Measurements from ENCODE around the gene CENPF.
"Not testable (repeated sequence)": the region's sequence is repeated elsewhere in the genome, so short reads cannot be mapped to it uniquely, and the experiment has no call there.

CENPF gene

DNA sequence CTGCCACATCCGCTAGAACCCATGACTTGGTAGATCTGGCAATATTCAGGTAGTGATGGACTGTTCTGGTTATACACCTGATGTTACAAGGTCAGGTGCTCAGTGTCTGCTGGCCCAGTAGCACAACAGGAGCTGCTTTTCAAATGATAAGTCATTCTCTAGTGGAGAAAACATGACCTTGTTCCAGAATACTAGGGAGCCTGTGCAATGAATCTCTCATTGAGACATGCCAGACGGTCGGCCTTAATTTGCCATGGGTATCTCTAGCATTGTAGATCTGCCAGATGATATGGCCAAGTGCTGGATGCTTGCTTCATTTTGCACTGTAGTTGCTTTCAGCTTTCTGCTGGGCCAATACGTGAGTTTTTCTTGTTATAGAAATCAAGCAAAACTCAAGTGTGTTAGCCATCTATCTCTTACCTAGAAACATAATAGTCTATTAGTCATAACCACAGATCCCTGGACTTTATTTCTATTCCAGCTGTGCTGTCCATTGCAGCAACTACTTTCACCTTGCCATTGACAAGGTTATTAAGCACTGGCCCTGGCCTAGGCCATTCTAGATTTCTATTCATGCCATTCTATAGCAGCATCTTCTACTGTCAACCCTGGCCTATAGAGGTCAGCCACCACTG lies 13.9 kb upstream of the CENPF start:
- DNase-seq (ENCODE audit: extremely low spot score), result no peak
- TF ChIP-seq, protein P1, sequence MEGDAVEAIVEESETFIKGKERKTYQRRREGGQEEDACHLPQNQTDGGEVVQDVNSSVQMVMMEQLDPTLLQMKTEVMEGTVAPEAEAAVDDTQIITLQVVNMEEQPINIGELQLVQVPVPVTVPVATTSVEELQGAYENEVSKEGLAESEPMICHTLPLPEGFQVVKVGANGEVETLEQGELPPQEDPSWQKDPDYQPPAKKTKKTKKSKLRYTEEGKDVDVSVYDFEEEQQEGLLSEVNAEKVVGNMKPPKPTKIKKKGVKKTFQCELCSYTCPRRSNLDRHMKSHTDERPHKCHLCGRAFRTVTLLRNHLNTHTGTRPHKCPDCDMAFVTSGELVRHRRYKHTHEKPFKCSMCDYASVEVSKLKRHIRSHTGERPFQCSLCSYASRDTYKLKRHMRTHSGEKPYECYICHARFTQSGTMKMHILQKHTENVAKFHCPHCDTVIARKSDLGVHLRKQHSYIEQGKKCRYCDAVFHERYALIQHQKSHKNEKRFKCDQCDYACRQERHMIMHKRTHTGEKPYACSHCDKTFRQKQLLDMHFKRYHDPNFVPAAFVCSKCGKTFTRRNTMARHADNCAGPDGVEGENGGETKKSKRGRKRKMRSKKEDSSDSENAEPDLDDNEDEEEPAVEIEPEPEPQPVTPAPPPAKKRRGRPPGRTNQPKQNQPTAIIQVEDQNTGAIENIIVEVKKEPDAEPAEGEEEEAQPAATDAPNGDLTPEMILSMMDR (IDR thresholded peaks at IDR 0.05; ENCODE audit: control extremely low read depth, extremely low read depth, low read depth, missing control alignments), result no peak
- ChIA-PET CTCF (interaction anchor here (11.8 to 12.2 kb wide), 2 partner anchors 19 to 258 kb away, joined by 83 to 144 read pairs; no protein-coding TSS in a partner anchor), POLR2A (no interaction called here)

DNA sequence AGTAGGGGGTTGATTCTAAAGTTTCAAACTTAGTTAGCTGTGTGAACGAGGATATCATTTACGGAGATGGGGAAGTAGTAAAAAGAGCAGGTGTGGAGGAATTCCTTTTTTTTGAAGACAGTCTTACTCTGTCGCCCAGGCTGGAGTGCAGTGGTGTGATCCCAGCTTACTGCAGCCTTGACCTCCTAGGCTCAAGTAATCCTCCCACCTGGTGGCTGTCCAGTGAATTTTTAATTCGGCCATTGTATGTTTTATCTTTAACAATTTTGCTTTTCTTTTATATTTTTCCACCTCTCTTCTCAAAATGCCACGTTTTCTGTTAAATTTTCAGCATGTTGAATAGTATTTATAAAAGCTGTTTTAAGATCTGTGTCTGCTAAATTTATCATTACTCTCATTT lies 12.3 kb upstream of the CENPF start:
- ChIA-PET POLR2A (no interaction called here), CTCF (interaction anchor here (4.3 kb wide), 1 partner anchor 258 kb away, joined by 24 read pairs; no protein-coding TSS in a partner anchor)

DNA sequence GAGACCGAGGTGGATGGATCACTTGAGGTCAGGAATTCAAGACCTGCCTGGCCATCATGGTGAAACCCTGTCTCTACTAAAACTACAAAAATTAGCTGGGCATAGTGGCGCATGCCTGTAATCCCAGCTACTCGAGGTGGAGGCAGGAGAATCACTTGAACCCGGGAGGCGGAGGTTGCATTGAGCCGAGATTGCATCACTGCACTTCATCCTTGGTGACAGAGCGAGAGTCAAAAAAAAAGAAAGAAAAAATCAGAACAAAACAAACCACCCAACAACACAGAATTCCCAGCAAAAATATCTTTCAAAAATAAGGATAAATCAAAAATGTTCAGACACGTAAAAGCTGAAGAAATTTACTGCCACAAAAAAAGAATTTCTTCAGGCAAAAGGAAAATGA lies 11.1 kb upstream of the CENPF start:
- CTCF ChIA-PET, result interaction anchor here (1.3 to 4.3 kb wide), 3 partner anchors 11 to 259 kb away, joined by 5 to 24 read pairs (median 12); partner anchors contain the start of gene CENPF
- POLR2A ChIA-PET; DNase-seq (ENCODE audit: extremely low spot score): not testable (repeated sequence)

More for the DNA sequence above, 12.3 kb upstream of the CENPF start:
- no peak for DNase-seq (ENCODE audit: extremely low spot score)
- TF ChIP-seq, protein P1 (IDR thresholded peaks at IDR 0.05; ENCODE audit: control extremely low read depth, extremely low read depth, low read depth, missing control alignments), result no peak

DNA sequence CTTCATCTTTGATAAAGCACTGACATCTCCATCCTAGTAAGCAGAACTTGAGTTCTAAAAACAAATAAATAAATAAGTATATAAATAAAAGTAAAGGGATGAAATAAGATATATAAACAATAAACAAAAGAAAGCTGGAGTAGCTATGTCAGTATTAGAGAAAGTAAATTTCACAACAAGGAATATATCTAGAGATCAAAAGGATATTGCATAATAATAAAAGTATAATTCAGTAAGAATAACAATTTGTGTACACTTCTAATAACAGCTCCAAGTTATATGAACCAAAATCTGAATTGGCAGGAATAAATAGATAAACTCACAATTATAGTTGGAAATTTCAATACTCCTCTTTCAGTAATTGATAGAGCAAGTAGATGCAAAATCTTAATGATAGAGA lies 9.8 kb upstream of the CENPF start:
- TF ChIP-seq, protein P1 (IDR thresholded peaks at IDR 0.05; ENCODE audit: control extremely low read depth, extremely low read depth, low read depth, missing control alignments), result no peak
- POLR2A ChIA-PET, result no interaction called here
- CTCF ChIA-PET, result interaction anchor here (1.3 to 4.3 kb wide), 6 partner anchors 8 to 332 kb away, joined by 3 to 24 read pairs (median 9); partner anchors contain the start of gene CENPF
- no peak for DNase-seq (ENCODE audit: extremely low spot score)

DNA sequence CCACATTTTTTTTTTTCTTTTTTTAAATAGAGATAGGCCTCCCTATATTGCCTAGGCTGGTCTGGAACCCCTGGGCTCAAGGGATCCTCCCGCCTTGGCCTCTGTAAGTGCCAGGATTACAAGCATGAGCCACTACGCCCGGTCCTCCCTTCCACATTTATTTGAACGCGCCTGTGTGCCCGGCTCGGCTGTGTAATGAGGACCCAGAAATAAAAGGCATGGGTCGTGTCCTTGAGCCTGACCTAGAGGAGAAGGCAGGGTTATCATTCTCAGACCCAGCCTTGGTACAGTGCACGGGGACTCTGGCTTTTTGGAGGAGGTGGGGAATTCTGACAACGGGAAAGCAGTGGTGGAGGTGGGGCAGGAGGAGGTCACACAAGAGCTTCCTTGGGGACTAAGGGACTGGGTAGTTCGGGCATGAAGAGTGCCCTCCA lies 841 bp downstream of the CENPF start:
- TF ChIP-seq, protein P1 (IDR thresholded peaks at IDR 0.05; ENCODE audit: control extremely low read depth, extremely low read depth, low read depth, missing control alignments), result no peak
- DNase-seq (ENCODE audit: extremely low spot score), result peak; percentile 13
- POLR2A ChIA-PET, result no interaction called here
- CTCF ChIA-PET, result interaction anchor here (1.0 to 4.0 kb wide), 6 partner anchors 11 to 343 kb away, joined by 3 to 15 read pairs (median 6); no protein-coding TSS in a partner anchor

DNA sequence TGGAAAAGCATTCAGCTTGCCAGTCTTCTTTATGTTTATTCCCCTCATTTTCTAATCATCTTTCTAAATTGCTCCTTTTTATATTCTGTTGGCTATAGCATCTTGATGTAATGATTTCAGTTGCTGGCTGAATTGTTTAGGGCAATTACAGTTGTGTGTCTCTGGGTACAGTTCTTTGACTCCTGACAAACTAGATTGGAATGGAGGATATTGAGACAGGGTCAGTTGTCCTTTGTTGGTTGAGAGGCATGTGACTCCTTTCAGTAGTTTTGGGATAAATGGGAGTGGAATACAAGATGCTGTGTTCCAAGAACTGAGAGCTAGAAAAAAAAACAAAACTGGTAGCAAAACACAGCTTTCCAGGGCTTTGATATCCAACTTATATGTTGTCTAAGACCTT lies 1.5 kb downstream of the CENPF start:
- POLR2A ChIA-PET, result no interaction called here
- CTCF ChIA-PET, result interaction anchor here (1.0 to 4.0 kb wide), 8 partner anchors 14 to 343 kb away, joined by 3 to 15 read pairs (median 4); no protein-coding TSS in a partner anchor
- TF ChIP-seq, protein P1 (IDR thresholded peaks at IDR 0.05; ENCODE audit: control extremely low read depth, extremely low read depth, low read depth, missing control alignments), result no peak
- DNase-seq (ENCODE audit: extremely low spot score), result no peak

DNA sequence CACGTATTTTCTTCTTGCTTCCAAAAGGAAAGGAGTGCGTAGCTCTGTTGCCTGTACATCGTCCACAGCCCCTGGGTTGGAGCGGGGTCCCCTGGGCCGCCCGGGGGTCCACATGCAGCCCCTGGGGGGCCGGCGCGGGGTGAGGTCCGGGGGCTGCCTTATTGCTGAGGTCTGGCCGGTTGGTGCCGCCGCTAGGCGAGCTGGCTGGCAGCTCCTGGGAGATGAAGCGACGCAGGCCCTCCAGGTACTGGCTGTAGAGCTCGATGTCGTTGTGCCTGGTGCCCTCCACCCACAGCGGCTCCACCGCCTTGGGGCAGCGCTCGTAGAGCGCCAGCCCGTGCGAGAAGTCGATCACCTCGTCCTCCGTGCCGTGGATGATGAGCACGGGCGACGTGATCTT lies 2.5 kb downstream of the CENPF start:
- ChIA-PET POLR2A (interaction anchor here (0.7 to 1.1 kb wide), 2 partner anchors 40 to 1317 kb away, joined by 3 to 7 read pairs; no protein-coding TSS in a partner anchor), CTCF (interaction anchor here (0.9 to 4.0 kb wide), 7 partner anchors 11 to 344 kb away, joined by 3 to 15 read pairs (median 4); no protein-coding TSS in a partner anchor)
- DNase-seq (ENCODE audit: extremely low spot score), result not testable (repeated sequence)

DNA sequence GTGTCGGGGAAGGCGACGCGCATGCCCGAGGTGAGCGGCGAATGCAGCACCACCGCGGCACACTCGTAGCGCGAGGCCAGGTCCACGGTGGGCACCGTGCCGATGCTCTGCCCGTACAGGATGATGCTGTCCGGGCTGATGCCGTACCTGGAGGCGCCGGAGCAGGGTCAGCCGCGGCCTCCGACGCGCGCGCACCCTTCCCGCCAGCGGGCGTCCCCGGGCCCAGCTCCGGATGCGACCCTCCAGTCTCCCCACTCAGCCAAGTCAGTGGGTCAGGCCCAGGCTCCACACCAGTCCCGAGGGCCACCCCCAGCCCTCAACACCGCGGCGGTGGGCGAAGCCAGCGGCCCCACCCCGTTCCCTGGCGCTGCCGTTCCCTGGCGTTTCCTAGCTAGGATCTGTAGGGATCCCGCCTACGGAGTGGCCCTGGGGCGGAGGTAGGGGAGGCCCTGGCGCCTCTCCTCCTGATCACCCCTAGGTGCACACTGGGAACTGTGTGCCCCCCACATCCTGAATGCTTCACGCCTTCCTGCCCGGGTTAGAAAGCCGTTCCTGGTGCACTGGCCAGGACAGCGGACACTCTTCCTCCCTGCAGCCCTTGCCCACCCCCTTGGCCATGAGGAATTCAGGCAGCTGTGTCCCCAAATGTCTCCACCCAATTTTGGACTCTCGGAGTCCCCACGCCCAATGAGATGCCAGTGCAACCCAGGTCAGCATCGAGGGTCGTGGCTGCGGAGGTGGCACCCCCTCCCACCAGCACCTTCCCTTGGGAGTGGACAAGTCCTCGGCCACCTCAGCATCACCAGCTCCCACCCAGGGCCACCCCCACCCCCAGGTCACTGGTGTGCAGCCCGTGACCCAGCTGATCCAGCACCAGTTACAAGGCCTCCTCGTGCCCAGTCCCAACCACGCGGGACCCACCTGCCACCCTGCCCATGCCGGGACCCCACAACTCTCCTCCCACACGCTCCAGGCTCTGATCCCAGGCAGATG lies 3.2 kb downstream of the CENPF start:
- POLR2A ChIA-PET, result interaction anchor here (1.1 kb wide), 1 partner anchor 40 kb away, joined by 7 read pairs; no protein-coding TSS in a partner anchor
- CTCF ChIA-PET, result interaction anchor here (4.0 kb wide), 1 partner anchor 20 kb away, joined by 15 read pairs; no protein-coding TSS in a partner anchor
- DNase-seq (ENCODE audit: extremely low spot score), result not testable (repeated sequence)

DNA sequence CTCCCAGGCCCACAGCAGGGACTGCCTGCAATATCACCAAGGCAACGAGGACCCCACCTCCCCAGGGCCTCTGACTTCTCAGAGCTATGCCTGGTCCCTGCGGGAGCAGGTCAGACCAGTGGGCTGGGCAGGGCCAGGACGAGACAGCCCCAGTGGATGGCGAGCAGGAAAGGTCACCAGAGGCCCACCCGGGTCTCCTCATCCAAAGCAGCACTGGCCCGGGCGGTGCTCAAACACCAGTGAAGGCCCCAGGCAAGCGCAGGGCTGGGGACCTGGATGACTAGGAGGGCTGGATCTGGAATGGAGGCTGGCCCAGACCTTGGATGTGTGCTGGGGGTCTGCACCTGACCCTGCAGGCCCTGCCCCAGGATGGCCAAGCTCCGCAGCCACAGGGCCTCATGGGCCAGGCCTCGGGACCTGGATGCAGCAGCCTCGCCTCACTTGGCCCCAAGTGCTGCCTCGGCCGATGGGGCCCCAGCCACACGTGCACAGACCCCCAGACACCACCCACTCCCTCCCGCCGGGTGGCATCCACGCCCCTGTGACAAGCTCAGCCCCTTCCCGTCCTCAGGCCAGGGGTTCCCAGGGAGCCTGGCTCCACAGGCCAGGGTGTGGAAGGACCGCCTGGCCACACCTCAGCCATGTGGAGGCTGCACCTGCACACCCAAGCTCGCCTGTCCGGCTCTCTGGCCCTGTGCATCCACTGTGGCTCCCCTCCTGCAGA lies 4.7 kb downstream of the CENPF start:
- CTCF ChIA-PET, result interaction anchor here (1.4 kb wide), 1 partner anchor 279 kb away, joined by 3 read pairs; no protein-coding TSS in a partner anchor
- POLR2A ChIA-PET; DNase-seq (ENCODE audit: extremely low spot score): not testable (repeated sequence)

DNA sequence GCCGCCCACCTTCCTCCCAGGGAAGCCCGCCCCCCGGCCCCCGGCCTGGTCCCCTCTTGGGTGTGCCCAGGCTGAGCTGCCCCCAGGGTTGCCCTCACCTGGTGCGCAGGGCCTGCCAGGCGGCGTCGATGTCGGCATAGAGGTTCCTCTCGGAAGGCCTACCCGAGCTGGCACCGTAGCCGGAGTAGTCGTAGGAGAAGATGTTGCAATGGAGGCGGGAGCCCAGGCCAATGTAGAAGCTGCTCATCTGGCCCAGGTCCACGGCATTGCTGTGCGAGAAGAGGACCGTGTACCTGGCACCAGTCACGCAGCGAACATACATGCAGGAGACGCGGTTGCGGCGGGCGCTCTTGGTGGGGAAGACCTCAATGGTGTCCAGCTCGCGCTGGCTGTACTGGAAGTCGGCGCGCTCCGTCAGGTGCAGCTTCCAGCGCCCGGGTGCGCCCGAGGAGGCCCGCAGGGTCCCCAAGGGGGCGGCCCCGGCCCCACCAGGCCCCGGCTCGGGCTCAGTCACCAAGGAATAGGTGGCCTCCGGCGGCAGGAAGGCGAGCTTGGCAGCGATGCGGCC lies 5.3 kb downstream of the CENPF start:
- DNase-seq (ENCODE audit: extremely low spot score); POLR2A ChIA-PET: not testable (repeated sequence)
- CTCF ChIA-PET, result interaction anchor here (1.4 kb wide), 1 partner anchor 280 kb away, joined by 3 read pairs; no protein-coding TSS in a partner anchor

Data from GM10248 (cell line).